Right lobe of liver (tissue), 4 donors: ENCODE results near the gene LEO1.

Experiments used
- CTCF ChIP-seq, 4 donors: fragments of 200-600 bp in 3 of 4; fragments of 450-650 bp in 1 of 4; IDR thresholded peaks; one replicate each; pipeline versions ENCODE4 v1.5.1 to v1.8.0; 2016 to 2022; ENCODE audit warnings: antibody characterized with exemption in 4 of 4, mild to moderate bottlenecking in 2 of 4
- POLR2A ChIP-seq: fragments of 450-650 bp; IDR thresholded peaks from one replicate; pipeline ENCODE4 v1.6.1; 2017; ENCODE audit warnings: antibody characterized with exemption, mild to moderate bottlenecking
- donor health status: DM: no; HTN: no; CAD: no.
- donor health status: DM: no; HTN: no; CAD: no.
- donor health status: DM: no; HTN: yes; CAD: no.

- TF ChIP-seq CTCF (IDR thresholded peaks at IDR 0.05) (no peak), POLR2A (no peak)
Observed at GRCh38 chr15:51973775-51974174, 2.2 kb upstream of the LEO1 start.
